ENCODE results near the gene ADRB1. TPM values are rescaled to one million over a fixed set of nuclear protein-coding genes. Genes with fewer than 3 reads are reported as not detected.

The ADRB1 gene
- total and polyA plus RNA-seq, 4 donors: 0.05 to 0.17 (median 0.16) TPM; not detected in 1

DNA sequence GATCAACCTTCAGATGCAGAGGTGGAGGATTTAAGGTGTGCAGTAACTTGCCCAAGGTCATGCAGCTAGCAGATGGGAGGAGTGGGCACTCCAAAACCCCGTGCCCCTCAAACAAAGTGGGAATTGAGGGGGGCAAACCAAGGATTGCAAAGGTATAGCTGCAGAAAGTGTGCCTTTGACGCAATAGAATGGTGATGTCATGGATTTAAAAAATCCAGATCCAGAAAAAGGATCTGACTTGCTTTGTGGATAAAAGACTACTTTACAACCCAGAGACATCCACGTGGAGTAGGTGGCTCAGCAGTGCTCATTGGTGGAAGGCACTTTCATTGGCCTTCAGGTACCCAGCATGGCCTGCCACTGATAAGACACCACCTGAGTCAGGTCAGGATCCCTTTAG, 15.7 kb upstream of the ADRB1 start (continued):
- TF ChIP-seq, protein P1, sequence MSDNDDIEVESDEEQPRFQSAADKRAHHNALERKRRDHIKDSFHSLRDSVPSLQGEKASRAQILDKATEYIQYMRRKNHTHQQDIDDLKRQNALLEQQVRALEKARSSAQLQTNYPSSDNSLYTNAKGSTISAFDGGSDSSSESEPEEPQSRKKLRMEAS (IDR thresholded peaks at IDR 0.05): no peak
- TF ChIP-seq GABPA (IDR thresholded peaks at IDR 0.05 in 1 of 2, conservative IDR thresholded peaks at IDR 0.05 in 1 of 2): no peak

DNA sequence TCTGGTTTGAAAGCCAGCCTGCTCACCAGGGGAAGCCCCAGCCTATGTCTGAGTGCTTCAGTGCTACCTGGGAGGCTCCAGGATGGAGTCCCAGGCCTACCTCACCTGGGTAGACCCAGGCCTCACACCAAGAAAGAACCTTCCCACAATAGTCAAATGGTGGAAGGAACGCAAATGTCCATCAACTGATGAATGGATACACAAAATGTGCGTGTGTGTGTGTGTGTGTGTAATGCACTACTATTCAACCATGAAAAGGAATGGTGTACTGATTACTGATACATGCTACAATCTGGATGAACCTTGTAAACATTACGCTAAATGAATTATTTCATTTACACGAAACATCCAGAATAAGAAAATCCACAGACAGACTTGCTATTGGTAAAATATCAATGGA, 15.2 kb upstream of the ADRB1 start:
- 98% methylated on average over 4 of the region's 4 CpGs for WGBS

More for the DNA sequence above, 15.2 kb upstream of the ADRB1 start:
- Histone ChIP-seq H3K9me3 (ENCODE audit: control insufficient read depth in 4 of 4, low read length in 3 of 4) (no peaks in the 10 kb centered on the region), H3K36me3 (ENCODE audit: control insufficient read depth in 4 of 4, insufficient read depth in 3 of 4, low read depth in 1 of 4, low read length in 3 of 4) (no peaks in the 10 kb centered on the region), H3K4me1 (ENCODE audit: control insufficient read depth in 4 of 4, insufficient read depth in 4 of 4, low read length in 3 of 4) (no peaks in the 10 kb centered on the region), H3K9ac (ENCODE audit: low read depth in 1 of 2, low read length in 2 of 2) (no peak overlapping the region), H3K27ac (ENCODE audit: low read depth in 1 of 2, low read length in 2 of 2) (no peak overlapping the region), H3K4me3 (ENCODE audit: low read depth in 1 of 3, low read length in 3 of 3) (no peak overlapping the region), H3K27me3 (ENCODE audit: control insufficient read depth in 4 of 4, insufficient read depth in 4 of 4, low read length in 3 of 4) (no peaks in the 10 kb centered on the region)
- TF ChIP-seq FOXA1 (IDR thresholded peaks at IDR 0.05): no peak
- no peak for TF ChIP-seq GABPA (IDR thresholded peaks at IDR 0.05 in 1 of 2, conservative IDR thresholded peaks at IDR 0.05 in 1 of 2)
- TF ChIP-seq, protein P1 (IDR thresholded peaks at IDR 0.05): no peak
- TF ChIP-seq NR2F2 (IDR thresholded peaks at IDR 0.05): no peak
- no peak for TF ChIP-seq YY1 (IDR thresholded peaks at IDR 0.05)
- no peak for TF ChIP-seq RAD21 (IDR thresholded peaks at IDR 0.05)
- TF ChIP-seq, protein P2, sequence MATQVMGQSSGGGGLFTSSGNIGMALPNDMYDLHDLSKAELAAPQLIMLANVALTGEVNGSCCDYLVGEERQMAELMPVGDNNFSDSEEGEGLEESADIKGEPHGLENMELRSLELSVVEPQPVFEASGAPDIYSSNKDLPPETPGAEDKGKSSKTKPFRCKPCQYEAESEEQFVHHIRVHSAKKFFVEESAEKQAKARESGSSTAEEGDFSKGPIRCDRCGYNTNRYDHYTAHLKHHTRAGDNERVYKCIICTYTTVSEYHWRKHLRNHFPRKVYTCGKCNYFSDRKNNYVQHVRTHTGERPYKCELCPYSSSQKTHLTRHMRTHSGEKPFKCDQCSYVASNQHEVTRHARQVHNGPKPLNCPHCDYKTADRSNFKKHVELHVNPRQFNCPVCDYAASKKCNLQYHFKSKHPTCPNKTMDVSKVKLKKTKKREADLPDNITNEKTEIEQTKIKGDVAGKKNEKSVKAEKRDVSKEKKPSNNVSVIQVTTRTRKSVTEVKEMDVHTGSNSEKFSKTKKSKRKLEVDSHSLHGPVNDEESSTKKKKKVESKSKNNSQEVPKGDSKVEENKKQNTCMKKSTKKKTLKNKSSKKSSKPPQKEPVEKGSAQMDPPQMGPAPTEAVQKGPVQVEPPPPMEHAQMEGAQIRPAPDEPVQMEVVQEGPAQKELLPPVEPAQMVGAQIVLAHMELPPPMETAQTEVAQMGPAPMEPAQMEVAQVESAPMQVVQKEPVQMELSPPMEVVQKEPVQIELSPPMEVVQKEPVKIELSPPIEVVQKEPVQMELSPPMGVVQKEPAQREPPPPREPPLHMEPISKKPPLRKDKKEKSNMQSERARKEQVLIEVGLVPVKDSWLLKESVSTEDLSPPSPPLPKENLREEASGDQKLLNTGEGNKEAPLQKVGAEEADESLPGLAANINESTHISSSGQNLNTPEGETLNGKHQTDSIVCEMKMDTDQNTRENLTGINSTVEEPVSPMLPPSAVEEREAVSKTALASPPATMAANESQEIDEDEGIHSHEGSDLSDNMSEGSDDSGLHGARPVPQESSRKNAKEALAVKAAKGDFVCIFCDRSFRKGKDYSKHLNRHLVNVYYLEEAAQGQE (IDR thresholded peaks at IDR 0.05): no peak
- TF ChIP-seq FOXA2 (IDR thresholded peaks at IDR 0.05): no peak
- no peak for TF ChIP-seq EGR1 (IDR thresholded peaks at IDR 0.05; ENCODE audit: low read depth in 2 of 2)
- TF ChIP-seq RXRA (IDR thresholded peaks at IDR 0.05): no peak
- TF ChIP-seq, protein P3, sequence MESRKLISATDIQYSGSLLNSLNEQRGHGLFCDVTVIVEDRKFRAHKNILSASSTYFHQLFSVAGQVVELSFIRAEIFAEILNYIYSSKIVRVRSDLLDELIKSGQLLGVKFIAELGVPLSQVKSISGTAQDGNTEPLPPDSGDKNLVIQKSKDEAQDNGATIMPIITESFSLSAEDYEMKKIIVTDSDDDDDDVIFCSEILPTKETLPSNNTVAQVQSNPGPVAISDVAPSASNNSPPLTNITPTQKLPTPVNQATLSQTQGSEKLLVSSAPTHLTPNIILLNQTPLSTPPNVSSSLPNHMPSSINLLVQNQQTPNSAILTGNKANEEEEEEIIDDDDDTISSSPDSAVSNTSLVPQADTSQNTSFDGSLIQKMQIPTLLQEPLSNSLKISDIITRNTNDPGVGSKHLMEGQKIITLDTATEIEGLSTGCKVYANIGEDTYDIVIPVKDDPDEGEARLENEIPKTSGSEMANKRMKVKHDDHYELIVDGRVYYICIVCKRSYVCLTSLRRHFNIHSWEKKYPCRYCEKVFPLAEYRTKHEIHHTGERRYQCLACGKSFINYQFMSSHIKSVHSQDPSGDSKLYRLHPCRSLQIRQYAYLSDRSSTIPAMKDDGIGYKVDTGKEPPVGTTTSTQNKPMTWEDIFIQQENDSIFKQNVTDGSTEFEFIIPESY (IDR thresholded peaks at IDR 0.05): no peak
- TF ChIP-seq, protein P4, sequence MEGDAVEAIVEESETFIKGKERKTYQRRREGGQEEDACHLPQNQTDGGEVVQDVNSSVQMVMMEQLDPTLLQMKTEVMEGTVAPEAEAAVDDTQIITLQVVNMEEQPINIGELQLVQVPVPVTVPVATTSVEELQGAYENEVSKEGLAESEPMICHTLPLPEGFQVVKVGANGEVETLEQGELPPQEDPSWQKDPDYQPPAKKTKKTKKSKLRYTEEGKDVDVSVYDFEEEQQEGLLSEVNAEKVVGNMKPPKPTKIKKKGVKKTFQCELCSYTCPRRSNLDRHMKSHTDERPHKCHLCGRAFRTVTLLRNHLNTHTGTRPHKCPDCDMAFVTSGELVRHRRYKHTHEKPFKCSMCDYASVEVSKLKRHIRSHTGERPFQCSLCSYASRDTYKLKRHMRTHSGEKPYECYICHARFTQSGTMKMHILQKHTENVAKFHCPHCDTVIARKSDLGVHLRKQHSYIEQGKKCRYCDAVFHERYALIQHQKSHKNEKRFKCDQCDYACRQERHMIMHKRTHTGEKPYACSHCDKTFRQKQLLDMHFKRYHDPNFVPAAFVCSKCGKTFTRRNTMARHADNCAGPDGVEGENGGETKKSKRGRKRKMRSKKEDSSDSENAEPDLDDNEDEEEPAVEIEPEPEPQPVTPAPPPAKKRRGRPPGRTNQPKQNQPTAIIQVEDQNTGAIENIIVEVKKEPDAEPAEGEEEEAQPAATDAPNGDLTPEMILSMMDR (IDR thresholded peaks at IDR 0.05; ENCODE audit: low read depth, low read length, missing input control): no peak
- no peak for DNase-seq (ENCODE audit: low spot score)

Data from liver (tissue), 9 donors.